CD4-positive, alpha-beta T cell treated with Interleukin-4 for 4 hours (primary cell): ENCODE data around the gene SEPTIN8.

Experiments used
- DNase-seq: peaks from one replicate; pipeline ENCODE4 v3.0.0-alpha.2; 2020

SEPTIN8 gene

DNA sequence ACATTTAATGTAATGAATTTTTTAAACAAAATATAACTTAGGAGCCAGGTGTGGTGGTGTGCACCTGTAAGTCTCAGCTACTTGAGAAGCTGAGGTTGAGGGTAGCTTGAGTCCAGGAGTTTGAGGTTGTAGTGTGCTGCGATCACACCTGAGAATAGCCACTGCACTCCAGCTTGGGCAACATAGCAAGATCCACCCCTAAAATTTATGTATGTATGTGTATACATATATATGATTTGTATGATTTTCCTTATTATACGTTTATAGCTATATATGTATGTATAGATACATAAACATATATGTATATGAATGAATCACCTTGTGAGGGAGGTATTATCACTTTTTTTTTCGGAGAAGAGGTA lies 30.5 kb downstream of the SEPTIN8 start:
- DNase-seq = no peak

DNA sequence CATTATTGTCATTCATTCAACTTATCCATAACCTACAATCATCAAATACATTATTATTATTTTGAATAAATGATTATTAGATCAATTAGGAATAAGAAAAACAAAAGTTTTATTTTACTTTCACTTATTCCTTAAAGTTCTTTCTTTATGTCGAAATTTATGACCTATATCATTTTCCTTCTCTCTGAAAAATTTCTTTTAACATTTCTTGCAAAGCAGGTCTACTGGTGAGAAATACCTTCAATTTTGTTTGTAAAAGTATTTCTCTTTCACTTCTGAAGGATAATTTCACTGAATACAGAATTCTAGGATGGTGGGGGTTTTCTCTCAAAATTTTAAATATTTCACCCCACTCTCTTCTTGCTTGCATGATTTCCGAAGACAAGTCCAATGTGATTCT lies 32.4 kb downstream of the SEPTIN8 start:
- no peak for DNase-seq

DNA sequence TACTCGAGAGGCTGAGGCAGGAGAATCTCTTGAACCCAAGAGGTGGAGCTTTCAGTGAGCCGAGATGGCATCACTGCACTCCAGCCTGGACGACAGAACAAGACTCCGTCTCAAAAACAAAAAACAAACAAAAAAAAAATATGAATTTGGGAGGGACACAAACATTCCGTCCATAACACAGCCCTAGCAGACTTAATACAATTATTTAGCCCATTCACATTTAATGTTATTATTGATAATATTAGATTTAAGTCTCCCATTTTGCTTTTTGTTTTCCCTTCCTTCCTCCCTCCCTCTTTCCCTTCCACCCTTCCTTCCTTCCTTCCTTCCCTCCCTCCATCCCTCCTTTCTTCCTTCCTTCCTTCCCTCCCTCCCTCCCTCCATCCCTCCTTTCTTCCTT lies 34.4 kb downstream of the SEPTIN8 start:
- no peak for DNase-seq

DNA sequence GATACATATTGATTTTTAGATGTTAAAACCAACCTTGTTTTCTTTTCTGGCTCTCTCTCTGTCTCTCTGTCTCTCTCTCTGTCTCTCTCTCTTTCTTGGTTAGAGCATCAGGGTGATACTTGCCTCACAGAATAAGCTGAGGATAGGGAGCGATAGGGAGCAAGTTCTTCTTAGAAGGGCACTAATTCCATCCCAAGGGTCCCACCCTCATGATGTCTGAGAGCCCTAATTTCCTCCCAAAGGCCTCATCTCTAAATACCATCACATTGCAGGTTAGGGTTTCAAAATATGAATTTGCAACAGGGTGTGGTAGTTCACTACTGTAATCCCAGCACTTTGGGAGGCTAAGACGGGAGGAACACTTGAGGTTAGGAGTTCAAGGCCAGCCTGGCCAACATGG lies 34.9 kb downstream of the SEPTIN8 start:
- DNase-seq = no peak

DNA sequence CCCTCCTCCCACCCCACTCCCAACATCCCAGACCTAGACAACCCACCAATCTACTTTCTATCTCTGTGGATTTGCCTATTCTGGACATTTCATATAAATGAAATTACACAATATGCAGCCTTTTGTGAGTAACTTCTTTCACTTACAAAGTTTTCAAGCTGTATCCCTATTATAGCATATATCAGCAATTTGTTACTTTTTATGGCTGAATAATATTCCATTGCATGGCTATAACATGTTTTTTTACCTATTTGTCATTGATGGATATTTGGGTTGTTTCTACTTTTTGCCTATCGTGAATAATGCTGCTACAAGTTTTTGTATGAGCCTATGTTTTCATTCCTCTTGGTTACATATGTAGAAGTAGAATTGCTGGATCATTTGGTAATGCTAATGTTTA lies 37.8 kb downstream of the SEPTIN8 start:
- DNase-seq = no peak

DNA sequence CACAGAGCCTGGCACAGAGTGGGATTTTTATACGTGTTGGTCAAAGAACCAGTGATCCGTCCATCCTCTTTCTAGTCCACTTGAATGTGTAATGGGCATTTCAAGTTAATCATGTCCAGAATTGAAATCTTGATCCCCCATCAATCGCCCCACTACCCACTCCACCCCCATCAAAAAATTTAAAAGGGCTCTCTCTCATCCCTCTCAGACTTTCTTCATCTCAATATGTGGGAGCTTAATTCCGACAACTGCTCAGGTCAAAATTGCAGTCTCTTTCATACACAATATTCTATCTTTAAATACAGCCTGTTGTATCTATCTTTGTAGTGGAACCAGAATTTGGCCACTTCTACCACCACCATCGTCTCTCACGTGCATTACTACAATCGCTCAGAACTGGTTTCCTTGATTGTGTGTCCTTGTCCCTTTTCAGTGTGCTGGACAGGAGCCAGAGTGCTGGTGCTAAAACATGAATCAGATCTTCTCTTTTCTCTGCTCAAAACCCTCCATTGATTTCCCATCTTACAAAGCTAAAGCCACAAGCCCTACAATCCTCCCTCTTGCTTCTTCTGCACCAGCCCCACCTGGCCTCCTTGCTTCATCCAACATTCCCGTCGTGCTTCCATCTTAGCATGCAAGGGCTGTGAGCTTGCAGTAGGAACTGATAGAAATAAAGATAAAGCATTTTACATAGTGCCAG lies 38.9 kb downstream of the SEPTIN8 start:
- no peak for DNase-seq

DNA sequence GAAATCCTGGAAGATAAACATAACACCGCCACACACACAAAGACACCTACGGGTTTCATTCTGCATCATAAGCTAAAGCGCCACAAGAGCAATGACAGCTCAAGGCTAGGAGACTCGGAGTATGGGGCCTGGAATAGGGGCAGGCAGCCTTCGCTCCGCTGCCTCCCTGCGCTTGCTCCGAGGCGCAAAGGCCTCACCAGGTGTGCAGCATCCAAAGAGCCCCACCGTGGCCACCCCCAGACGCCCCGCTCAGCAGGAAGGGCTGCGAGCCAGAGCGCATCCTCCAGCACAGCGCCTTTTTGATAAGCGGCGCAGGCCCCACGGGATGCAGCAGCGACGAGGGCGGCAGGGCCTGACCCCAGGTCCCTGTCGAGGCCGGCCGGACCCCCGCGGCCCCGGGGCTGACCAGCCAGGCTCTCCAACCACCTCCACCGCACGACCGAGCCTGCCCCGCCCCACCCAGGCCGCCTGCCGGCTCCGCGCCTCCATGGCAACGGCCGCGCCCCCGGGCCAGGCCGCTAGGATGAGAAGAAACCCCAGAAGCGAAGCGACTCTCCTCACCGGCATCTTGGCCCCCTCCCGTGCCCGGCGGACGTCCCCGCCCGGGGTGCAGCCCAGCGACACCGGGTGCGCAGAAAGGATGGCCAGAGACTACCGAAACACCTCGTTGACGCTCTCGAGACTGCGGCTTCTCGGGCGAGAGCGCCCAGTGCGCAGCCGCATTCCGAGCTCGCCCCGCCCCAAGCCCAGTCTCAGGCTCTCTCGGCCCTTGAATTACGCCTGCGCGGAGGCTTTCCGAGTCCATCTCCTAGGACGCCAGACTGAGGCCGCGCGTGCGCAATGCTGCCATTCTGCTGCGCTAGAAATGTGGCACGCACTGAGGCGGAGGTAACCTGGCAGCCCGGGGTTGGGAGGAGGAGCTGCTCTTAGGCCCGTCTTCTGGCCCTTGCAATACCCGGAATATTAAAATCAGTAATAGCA lies 39.9 kb downstream of the SEPTIN8 start, which contains the start of gene KIF3A:
TSS of gene KIF3A (minus strand) at position 694 of the 981 bp plus-strand sequence. CDS start at position 567, 127 bp downstream.
- DNase-seq = peak; percentile 98

DNA sequence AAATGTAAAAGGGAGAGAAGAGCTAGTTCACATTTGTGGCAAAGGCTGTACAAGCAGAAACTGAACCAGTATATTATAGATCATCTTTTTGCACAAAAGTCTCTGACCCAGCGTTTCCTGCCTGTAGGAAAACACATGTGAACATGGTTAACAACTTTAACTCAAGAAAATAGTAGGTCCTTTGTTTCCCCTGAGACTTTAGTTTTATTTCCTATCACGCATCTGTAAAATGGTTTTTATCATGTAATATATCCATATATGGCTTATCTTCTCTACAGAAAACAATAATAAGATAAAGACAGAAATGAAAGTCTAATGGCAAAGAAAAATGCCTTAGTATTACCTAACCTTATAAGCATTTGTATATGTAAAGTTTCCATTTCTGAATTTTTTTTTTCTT lies 42.4 kb downstream of the SEPTIN8 start:
- no peak for DNase-seq

DNA sequence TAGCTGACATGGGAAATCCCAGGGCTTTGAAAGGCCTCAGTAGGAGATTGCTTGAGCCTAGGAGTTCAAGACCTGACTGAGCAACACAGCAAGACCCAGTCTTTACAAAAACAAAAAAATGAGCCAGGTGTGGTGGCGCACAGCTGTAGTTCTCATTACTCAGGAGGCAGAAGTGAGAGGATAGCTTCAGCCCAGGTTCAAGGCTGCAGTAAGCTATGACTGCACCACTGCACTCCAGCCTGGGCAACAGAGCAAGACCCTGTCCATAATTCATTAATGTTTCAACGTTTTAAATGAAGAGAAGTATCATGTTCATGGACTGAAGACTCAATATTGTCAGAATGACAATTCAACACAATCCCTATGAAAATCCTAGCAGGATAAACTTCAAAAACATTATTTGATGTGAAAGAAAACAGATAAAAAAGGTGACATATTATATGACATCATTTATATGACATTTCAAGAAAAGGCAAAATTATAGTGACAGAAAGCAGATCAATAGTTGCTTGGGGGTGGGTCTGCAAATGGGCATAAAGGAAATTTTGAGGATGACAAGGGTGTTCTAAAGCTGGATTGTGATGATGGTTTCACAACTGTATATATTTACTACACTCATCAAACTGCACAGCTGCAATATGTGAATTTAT lies 43.4 kb downstream of the SEPTIN8 start:
- DNase-seq = no peak

DNA sequence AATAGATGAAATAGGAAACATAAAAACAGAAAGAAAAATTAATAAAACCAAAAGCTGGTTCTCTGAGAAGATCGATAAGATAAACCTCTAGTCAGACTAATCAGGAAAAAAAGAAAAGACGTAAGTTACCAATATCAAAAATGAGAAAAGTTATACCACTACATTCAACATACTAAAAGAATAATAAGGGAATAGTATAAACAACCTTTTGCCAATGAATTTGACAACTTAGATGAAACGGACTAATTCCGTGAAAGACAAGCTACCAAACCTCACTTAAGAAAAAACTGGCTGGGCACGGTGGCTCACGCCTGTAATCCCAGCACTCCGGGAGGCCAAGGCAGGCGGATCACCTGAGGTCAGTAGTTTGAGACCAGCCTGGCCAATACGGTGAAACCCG lies 47.1 kb downstream of the SEPTIN8 start:
- DNase-seq = no peak

DNA sequence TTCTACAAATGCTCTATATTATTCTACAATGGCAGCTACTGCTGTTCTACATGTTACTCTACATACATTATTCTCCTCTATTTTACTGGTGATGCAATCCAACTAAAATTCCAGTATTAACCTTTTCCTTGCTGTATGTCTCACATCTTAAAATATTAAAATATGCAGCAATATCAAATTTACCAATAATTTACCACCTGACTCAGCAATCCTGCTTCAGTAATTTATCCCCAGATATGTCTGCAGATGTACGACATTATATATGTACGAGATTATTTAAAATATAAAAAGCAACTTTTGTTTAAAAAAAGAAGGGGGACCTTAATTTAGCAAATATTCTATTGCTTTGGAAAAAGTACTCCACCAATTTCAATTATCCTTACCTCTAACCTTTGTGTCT lies 51.3 kb downstream of the SEPTIN8 start:
- DNase-seq = no peak

DNA sequence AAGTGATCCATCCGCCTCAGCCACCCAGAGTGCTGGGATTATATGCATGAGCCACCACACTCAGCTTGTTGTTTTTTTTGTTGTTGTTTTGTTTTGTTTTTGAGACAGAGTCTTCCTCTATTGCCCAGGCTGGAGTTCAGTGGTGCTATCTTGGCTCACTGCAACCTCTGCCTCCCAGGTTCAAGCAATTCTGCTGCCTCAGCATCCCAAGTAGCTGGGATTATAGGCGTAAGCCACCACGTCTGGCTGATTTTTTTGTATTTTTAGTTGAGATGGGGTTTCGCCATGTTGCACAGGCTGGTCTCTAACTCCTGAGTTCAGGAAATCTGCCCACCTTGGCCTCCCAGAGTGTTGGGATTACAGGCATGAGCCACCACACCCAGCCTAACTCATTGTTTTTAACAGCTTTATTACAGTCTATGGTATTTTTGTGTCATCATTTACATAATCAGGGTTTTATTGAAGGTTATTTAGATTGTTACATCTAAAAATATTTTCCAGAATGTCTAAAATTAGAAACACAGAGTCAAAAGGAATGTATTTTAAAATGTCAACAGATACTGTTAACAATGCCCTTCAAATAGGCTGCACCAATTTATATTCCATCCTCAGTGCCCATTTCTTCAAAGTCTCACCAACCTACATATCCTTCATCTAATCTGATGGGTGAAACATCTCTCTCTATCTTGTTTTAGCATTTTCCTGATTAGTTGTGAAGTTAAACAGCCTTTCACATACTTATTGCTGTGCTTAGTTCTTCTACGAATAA lies 58.3 kb downstream of the SEPTIN8 start:
- no peak for DNase-seq

DNA sequence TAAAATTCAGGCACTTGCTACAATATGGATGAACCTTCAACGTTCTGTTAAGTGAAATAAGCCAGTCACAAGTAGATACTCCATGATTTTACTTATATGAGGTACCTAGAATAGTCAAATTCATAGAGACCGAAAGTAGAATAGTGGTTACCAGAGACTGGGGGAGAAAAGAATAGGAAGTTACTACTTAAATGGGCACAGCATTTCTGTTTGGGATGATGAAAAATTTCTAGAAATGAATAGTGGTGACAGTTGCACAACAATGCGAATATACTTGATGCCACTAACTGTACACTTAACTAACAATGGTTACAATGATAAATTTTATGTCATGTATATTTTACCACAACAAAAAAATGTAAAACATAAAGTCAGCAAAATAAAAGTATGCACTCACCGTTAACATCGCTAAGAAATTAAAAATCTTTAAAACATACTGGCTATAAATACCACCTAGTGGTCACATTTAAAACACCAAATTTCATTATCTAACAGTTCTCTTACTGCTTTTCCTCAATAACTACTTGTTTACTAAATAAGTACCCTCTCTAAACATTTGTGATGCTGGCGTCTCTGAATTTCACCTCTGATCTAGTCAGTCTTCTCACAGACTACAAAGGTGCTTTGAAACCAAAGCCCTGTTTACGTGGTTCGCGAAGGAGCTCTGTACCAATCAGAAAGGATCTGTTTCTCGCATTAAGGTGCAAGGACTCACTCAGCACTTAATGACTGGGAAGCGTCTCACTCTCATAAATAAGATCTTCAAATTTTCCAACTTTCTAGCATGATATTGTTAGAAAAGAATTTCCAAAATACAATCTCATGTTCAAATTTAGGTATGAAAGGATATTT lies 62.4 kb downstream of the SEPTIN8 start:
- peak; percentile 13 for DNase-seq

DNA sequence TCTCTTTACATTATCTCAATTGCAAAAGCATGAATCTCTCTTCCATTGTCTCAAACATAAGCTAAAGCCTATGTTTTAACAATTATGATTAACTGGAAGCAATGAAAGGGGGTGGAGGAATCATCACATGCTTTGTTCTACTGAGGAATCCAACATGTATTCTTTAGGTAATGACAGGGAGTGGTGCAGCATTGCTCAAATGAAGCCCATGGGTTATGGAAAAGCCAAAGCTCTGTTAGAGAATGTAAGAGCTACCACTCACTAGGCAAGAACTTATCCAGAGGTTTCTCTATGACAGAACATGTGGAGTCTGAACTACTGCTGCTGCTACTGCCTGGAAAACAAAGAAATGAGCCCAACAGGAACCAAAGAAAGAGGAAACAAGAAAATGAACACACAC lies 68.4 kb downstream of the SEPTIN8 start:
- DNase-seq = no peak

DNA sequence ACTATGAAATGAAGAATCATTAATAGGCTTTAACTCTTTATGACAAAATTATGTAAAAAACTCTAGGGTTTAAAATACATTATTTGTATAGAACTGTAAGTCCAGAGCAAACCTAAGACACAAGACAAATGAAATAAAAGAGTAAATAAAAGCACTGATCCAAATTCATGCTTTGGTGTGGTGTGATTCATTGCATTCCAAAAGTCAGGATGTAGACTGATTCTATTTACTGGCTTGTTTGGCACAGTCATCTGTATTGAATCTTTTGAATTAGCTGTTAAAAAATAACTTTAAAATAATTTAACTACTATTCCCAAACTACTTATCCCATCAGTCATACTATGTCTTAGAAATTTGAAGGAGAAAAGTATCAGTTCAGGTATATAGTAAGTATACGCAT lies 72.2 kb downstream of the SEPTIN8 start:
- DNase-seq = no peak
